OCI-LY3 (cell line): ENCODE results near the gene EPHA2.

Experiments used
- CTCF ChIP-seq: fragments of 200-600, 300-600 bp; sonication (generic); IDR thresholded peaks from 2 replicates; pipeline ENCODE4 v1.5.1; 2014; ENCODE audit warnings: antibody characterized with exemption, low read length, low read depth
- EZH2phosphoT487 ChIP-seq: fragments of 200-600 bp; shearing (Covaris generic); IDR thresholded peaks from 2 replicates; pipeline ENCODE4 v1.6.1; 2018; ENCODE audit warnings: antibody characterized with exemption, mixed run types, low read depth

GRCh38 chr1:16152481-16153087 lies 3.3 kb downstream of the EPHA2 start:
- TF ChIP-seq CTCF: no peak
- no peak for TF ChIP-seq EZH2phosphoT487
